Bronchial smooth muscle cell (primary cell): Measurements from ENCODE around the gene ATP6AP1. TPM values are rescaled to one million over a fixed set of nuclear protein-coding genes. Genes with fewer than 3 reads are reported as not detected.

Experiments used
- total RNA-seq: library from RNA; depleted of rRNA; stranded (reverse); fragments of >200 nt; gene quantifications from 2 replicates; pipeline ENCODE4 v1.2.1, GENCODE V29; 2014

The ATP6AP1 gene, protein sequence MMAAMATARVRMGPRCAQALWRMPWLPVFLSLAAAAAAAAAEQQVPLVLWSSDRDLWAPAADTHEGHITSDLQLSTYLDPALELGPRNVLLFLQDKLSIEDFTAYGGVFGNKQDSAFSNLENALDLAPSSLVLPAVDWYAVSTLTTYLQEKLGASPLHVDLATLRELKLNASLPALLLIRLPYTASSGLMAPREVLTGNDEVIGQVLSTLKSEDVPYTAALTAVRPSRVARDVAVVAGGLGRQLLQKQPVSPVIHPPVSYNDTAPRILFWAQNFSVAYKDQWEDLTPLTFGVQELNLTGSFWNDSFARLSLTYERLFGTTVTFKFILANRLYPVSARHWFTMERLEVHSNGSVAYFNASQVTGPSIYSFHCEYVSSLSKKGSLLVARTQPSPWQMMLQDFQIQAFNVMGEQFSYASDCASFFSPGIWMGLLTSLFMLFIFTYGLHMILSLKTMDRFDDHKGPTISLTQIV
- total RNA-seq, result 44.9 and 46.7 TPM in 2 replicates

DNA sequence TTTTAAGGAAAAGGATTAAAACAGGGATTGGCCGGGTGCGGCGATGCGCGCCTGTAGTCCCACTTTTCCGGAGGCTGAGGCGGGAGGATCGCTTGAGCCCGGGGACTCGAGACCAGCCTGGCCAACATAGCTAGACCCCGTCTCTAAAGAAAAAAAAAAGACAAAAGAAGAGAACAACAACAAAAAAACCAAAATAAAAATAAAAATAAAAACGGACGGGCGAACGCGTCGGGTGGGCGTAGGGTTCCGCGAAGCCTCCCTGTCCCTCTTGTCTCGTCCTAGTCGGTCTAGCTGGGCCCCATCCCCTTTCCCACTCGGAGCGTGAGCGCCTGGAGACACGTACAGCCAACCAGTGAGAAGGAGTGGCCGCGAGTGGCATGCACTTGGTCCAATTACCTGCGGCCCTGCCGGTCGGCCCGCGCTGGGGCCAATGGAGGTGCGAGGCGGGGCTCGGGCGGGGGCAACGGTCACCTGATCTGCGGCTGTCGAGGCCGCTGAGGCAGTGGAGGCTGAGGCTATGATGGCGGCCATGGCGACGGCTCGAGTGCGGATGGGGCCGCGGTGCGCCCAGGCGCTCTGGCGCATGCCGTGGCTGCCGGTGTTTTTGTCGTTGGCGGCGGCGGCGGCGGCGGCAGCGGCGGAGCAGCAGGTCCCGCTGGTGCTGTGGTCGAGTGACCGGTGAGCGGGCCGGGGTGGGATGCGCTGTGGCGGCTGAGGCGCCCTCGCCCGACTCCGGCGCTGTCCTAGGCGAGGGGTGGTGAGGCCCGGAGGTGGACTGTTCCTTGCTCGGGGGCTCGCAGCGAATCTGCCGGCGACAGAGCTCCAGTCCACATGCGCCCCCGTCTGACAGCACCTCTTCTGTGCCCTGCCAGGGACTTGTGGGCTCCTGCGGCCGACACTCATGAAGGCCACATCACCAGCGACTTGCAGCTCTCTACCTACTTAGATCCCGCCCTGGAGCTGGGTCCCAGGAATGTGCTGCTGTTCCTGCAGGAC lies at the start of gene ATP6AP1:
Gene ATP6AP1, plus strand, starts transcription at position 502 of the 996 bp plus-strand sequence. Its CDS starts 16 bp downstream, at position 518.

GRCh38 chrX:154378799-154379568 lies 49.5 kb upstream of the ATP6AP1 start, which contains the start of gene EMD:
Gene EMD (plus strand): TSS chrX:154379295. CDS start chrX:154379485, 190 bp downstream.

DNA sequence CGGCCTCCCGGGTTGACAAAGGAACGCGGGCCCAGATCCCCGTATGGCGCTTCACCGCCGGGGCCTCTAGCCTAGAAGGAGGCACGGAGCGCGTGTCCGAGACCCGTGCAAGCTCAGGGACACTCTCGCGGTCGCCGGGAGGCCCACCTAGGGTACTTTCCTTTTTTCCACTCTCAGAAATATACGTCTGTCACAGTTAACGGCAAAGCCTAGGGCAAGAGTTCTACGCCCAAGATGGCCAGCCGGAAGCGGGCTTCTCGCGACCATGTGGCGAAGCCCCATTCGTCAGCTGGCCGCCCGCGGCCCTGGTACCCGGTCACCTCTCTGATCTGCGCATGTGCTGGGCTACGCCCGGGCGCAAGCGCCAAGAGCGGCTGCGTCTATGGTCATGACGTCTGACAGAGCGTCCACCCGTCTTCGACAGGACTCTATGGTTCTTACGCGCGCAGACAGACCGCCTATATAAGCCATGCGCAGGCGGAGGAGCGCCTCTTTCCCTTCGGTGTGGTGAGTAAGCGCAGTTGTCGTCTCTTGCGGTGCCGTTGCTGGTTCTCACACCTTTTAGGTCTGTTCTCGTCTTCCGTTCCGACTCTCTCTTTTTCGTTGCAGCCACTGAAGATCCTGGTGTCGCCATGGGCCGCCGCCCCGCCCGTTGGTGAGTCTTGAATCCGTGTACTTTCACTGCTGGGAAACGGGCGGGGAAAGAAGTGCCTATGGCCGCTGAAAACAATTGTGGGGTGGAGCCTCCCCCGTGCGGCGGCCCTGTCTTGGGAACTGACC lies 30.4 kb upstream of the ATP6AP1 start, which contains the start of gene RPL10:
Gene RPL10, plus strand, starts transcription at position 490 of the 780 bp plus-strand sequence. Its CDS starts 143 bp downstream, at position 633.

GRCh38 chrX:154409222-154409871 lies 19.1 kb upstream of the ATP6AP1 start, which contains the start of gene DNASE1L1:
Gene DNASE1L1 (minus strand): TSS chrX:154409254. CDS start chrX:154405568, 3,686 bp downstream.

DNA sequence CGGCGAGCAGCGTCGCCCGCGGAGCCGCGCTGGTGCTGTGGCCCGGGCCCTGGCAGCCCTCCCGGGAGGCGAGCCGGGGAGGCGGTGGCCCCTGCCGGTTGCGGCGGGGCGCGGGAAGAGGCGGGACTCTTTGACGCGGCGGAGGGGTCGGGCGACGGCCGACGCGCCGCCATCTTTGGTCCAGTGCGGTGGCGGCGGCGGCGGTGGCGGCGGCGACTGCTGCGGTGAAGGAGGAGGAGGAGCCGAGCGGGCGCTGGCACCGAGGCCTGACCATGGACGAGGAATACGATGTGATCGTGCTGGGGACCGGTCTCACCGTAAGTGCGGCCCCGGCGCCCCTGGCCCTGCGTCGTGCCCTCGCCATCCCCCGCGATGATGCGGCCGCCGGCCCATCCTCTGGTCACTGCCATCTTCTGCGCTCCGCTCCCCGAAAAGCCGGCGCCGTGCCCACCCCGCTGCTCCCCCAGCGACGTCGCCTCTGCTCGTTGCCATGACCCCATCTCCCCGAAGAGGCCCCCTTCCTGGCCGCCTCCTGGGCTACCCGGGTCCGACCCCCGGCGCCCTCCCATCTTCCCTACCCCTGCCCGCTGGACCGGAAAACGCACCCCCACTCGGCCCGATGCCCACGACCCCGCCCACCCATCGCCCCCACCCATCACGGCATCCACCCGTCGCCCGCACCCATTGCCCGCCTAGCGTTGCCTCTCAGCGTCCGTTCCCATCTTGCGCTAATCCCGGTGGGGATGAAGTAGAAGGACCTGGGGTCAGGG lies 8.7 kb downstream of the ATP6AP1 start, which contains the start of gene GDI1:
Gene GDI1, plus strand, starts transcription at position 172 of the 770 bp plus-strand sequence. Its CDS starts 101 bp downstream, at position 273.

DNA sequence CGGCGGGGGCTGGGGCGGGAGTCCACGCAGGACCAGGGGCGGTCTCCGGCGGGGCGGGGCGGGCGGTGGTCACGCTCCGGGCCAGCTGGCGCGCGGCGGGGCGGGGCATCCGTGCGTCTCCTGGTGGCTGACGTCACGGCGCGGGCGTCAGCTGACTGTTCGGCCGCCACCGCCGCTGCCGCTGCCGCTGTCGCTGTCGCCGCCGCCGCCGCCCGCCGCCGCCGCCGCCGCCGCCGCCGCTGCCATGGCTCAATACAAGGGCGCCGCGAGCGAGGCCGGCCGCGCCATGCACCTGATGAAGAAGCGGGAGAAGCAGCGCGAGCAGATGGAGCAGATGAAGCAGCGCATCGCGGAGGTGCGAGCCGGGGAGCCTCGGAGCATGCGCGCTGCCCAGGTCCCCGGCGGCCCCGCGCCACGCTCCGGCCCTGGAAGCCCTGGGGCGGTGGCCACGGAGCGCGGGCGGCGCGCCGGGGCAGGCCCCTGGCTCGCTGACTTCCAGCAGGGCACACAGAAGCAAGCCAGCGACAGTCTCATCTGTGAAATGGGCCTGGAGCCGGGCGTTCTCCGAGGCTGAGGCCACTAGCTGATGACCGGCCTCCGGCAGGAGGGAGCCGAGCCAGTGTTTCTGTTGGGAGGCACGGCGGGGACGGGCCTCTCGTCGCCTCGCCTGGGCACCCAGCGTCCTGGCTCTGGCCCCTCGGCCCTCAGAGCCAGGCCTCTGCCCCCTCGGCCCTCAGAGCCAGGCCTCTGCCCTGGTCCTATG lies 15.7 kb downstream of the ATP6AP1 start, which contains the start of gene FAM50A:
Gene FAM50A, plus strand, starts transcription at position 150 of the 763 bp plus-strand sequence. Its CDS starts 95 bp downstream, at position 245.

DNA sequence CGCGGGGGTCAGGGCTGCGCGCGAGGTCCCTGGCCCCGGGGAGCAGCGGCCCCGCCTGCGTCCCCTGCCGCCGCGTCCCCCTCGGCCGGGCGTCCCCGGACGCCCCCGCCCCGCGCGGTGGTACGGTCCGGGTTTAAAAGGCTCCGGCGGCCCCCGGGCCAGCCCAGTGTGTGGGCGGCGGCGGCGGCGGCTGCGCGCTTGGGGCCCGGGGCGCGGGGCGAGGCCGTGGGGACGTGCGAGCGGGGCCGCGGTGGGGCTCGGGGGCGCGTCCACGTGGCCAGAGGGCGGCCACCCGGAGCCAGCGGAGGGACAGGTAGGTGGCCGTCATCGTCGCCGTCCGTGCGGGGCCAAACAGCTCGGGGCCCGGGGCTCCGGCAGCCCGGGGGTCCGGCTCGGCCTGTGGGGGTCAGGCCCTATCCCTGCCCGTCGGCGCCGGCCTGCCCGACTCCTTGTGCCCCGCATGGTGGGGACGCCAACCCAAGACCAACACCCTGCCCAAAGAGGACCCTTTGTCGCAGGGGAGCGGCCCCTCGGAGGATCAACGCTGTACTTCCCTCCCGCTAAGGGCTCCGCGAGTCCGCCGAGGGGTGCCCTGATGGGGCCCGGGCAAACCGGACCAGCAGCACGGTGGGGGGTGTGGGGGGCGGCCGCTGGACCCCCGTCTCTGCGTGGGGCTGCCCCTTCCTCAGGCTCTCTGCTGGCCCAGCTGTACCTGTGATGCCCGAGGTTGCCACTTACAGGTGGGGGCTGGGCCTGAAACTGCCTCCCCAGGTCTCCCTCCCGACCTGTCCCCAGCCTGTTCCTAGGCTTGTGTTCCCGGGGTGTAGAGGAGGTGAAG lies 29.9 kb downstream of the ATP6AP1 start, which contains the start of gene PLXNA3:
Gene PLXNA3, plus strand, starts transcription at position 166 of the 838 bp plus-strand sequence. CDS start 1,903 bp downstream, outside the sequence.

DNA sequence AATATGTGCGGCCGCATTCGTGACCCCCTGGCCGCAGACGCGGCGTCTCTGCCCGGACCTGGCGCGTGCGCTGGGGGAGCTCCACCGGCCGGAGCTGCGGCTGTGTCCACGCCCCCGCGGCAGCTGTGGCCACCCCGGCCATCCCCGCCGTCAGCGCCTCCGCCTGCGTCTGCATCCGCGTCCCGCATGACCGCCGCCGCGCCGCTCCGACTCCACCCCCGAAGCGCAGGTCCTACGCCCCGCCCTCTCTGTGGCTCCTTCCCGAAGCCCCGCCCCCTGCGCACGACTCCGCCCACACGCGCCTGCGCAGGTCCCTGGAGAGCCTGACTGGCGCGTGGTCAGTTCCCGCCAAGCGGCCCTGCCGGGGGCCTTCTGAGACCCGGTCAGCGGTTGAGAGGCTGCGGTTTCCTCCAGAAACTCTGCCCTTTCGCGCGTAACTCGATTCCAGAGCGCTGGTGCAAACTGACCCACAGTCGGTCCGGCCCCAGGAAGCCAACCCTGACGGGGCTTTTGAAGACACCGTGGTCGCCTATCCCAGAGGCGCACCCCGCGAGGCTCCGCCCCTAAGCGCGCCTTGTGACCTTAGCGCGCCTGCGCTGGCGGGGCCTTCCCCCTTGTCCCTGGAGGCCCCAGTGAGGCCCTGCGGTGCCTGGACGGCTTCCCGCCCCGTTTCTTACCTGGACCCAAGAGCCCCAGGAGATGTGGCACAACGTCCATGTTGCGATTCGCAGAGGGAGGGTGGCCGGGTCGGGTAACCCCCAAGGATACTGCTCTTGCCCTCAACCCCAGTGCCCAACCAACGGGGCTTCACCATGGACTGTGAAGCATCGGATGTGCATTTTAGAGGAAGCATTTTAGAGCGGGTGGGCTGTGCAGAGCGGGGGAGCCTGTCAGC lies 50.5 kb downstream of the ATP6AP1 start, which contains the start of gene LAGE3:
Gene LAGE3, minus strand, starts transcription at position 554 of the 895 bp plus-strand sequence. Its CDS starts 366 bp downstream, at position 188.

Other genes starting within 250 kb of the ATP6AP1 start
- gene OPN1MW, start 246.1 kb upstream of the ATP6AP1 start, total RNA-seq, result not detected in 2 replicates
- not detected in 2 replicates for gene OPN1MW2, start 208.9 kb upstream of the ATP6AP1 start, total RNA-seq
- gene OPN1MW3, start 171.1 kb upstream of the ATP6AP1 start, total RNA-seq, result not detected in 2 replicates
- gene TEX28, start 133.6 kb upstream of the ATP6AP1 start, total RNA-seq, result not detected in 2 replicates
- gene TKTL1, start 132.9 kb upstream of the ATP6AP1 start, total RNA-seq, result not detected in 2 replicates
- 1,283 and 1,391 TPM in 2 replicates for gene FLNA, start 54.0 kb upstream of the ATP6AP1 start, total RNA-seq
- 17.9 and 20.0 TPM in 2 replicates for gene EMD, start 49.4 kb upstream of the ATP6AP1 start, total RNA-seq
- gene RPL10, start 30.3 kb upstream of the ATP6AP1 start, total RNA-seq, result 1,700 and 2,148 TPM in 2 replicates
- gene DNASE1L1, start 19.4 kb upstream of the ATP6AP1 start, total RNA-seq, result 48.6 and 76.1 TPM in 2 replicates
- gene TAFAZZIN, start 17.1 kb upstream of the ATP6AP1 start, total RNA-seq, result 12.3 and 18.9 TPM in 2 replicates
- gene GDI1, start 8.5 kb downstream of the ATP6AP1 start, total RNA-seq, result 86.7 and 124 TPM in 2 replicates
- 118 and 128 TPM in 2 replicates for gene FAM50A, start 15.5 kb downstream of the ATP6AP1 start, total RNA-seq
- gene PLXNA3, start 29.6 kb downstream of the ATP6AP1 start, total RNA-seq, result 9.1 and 16.4 TPM in 2 replicates
- gene LAGE3, start 50.6 kb downstream of the ATP6AP1 start, total RNA-seq, result 18.7 and 23.3 TPM in 2 replicates
- 31.4 and 32.2 TPM in 2 replicates for gene UBL4A, start 57.9 kb downstream of the ATP6AP1 start, total RNA-seq
- gene SLC10A3, start 62.0 kb downstream of the ATP6AP1 start, total RNA-seq, result 9.5 and 11.3 TPM in 2 replicates
- gene FAM3A, start 87.6 kb downstream of the ATP6AP1 start, total RNA-seq, result 24.6 and 34.3 TPM in 2 replicates
- gene G6PD, start 118.2 kb downstream of the ATP6AP1 start, total RNA-seq, result 103 and 153 TPM in 2 replicates
- 16.8 and 18.0 TPM in 2 replicates for gene IKBKG, start 118.9 kb downstream of the ATP6AP1 start, total RNA-seq
- not detected in 2 replicates for gene CTAG1A, start 156.5 kb downstream of the ATP6AP1 start, total RNA-seq
- not detected in 2 replicates for gene CTAG1B, start 190.6 kb downstream of the ATP6AP1 start, total RNA-seq
- not detected in 2 replicates for gene CTAG2, start 224.9 kb downstream of the ATP6AP1 start, total RNA-seq